RCC 7860 (cell line): ENCODE data around the gene ATG13.

ENCODE experiments used
- DNase-seq: peaks from one replicate; pipeline ENCODE4 v3.0.0-alpha.2; 2015; ENCODE audit warnings: low spot score
- FAIRE-seq: peaks from 2 replicates; lab custom pipeline; 2012; peaks lifted over from hg19 to GRCh38; lab: Jason Lieb, UNC

The ATG13 gene

GRCh38 chr11:46674463-46675287 lies 57.3 kb downstream of the ATG13 start:
- DNase-seq (no peak), FAIRE-seq (no peak)

GRCh38 chr11:46675288-46675851 lies 58.0 kb downstream of the ATG13 start:
- no peak for DNase-seq
- FAIRE-seq, result no peak

- FAIRE-seq, result no peak
These were observed 58.6 kb downstream of the ATG13 start for GRCh38 chr11:46675949-46676348.

GRCh38 chr11:46676436-46677158 lies 59.2 kb downstream of the ATG13 start:
- no peak for DNase-seq
- no peak for FAIRE-seq

More at GRCh38 chr11:46675949-46676348, 58.6 kb downstream of the ATG13 start:
- no peak for DNase-seq

GRCh38 chr11:46677169-46677568 lies 59.8 kb downstream of the ATG13 start:
- no peak for DNase-seq
- FAIRE-seq, result no peak

- FAIRE-seq (no peak), DNase-seq (no peak)
These were observed 60.8 kb downstream of the ATG13 start for GRCh38 chr11:46677991-46678740.

- no peak for FAIRE-seq
These were observed 61.4 kb downstream of the ATG13 start for GRCh38 chr11:46678741-46679130.

GRCh38 chr11:46679241-46680163 lies 62.1 kb downstream of the ATG13 start:
- no peak for FAIRE-seq
- no peak for DNase-seq

More at GRCh38 chr11:46678741-46679130, 61.4 kb downstream of the ATG13 start:
- DNase-seq, result no peak

- no peak for DNase-seq
- no peak for FAIRE-seq
These were observed 62.9 kb downstream of the ATG13 start for GRCh38 chr11:46680164-46680760.

- DNase-seq (no peak), FAIRE-seq (no peak)
These were observed 63.5 kb downstream of the ATG13 start for GRCh38 chr11:46680815-46681214.

GRCh38 chr11:46681814-46682213 lies 64.5 kb downstream of the ATG13 start:
- DNase-seq (no peak), FAIRE-seq (no peak)

GRCh38 chr11:46682773-46683752 lies 65.7 kb downstream of the ATG13 start:
- DNase-seq (no peak), FAIRE-seq (no peak)

GRCh38 chr11:46684367-46684766 lies 67.0 kb downstream of the ATG13 start:
- DNase-seq (no peak), FAIRE-seq (no peak)

- no peak for DNase-seq
- no peak for FAIRE-seq
These were observed 69.8 kb downstream of the ATG13 start for GRCh38 chr11:46686886-46687795.

- FAIRE-seq (no peak), DNase-seq (no peak)
These were observed 73.3 kb downstream of the ATG13 start for GRCh38 chr11:46690702-46691101.

GRCh38 chr11:46692450-46692849 lies 75.1 kb downstream of the ATG13 start:
- FAIRE-seq (no peak), DNase-seq (peak; percentile 40)

GRCh38 chr11:46693597-46694012 lies 76.3 kb downstream of the ATG13 start:
- no peak for FAIRE-seq
- DNase-seq, result peak; percentile 26
